ENCODE data around the gene DBN1. TPM values are rescaled to one million over a fixed set of nuclear protein-coding genes. Genes with fewer than 3 reads are reported as not detected.
A peak's percentile ranks its signal among the peaks of the same experiment; 100 is the strongest.

DBN1 gene
- total and polyA plus RNA-seq, 9 of the 15 experiments (the other 6 are each of a cell fraction or from before 2014, with no cell fraction given), result 0.25 to 87.2 (median 27.9) TPM

DNA sequence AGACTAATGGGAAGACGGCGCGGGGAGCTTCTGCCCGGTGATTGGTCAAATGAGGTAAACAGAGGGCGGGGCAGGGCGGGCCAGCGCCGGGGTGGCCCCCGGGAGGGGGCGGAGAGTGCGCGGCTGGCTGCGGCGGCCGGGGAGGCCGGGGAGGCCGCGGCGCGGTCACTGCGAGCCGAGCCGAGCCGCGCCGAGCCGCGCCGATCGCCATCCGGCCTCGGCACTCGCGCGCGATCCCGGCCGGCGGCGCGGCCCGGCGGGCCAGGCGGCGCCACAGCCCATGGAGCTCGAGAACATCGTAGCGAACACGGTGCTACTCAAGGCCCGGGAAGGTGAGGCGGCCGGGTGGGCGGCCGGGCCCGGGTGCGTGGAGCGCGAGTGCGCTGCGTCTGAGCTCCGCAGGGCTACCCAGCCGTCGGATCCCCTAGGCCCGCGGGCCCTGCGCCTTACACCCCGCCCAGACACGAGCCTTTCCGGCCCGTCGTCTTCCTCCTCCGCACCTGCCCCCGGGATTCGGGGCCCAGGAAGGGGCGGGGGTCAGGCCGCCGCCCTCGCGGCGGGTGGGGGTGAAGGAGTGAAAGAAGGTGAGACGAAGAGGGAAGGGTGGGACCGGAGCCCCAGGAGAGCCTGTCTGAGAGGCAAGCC lies 46.7 kb downstream of the DBN1 start, which contains the start of gene GRK6 (continued):
- TF ChIP-seq, protein P1, sequence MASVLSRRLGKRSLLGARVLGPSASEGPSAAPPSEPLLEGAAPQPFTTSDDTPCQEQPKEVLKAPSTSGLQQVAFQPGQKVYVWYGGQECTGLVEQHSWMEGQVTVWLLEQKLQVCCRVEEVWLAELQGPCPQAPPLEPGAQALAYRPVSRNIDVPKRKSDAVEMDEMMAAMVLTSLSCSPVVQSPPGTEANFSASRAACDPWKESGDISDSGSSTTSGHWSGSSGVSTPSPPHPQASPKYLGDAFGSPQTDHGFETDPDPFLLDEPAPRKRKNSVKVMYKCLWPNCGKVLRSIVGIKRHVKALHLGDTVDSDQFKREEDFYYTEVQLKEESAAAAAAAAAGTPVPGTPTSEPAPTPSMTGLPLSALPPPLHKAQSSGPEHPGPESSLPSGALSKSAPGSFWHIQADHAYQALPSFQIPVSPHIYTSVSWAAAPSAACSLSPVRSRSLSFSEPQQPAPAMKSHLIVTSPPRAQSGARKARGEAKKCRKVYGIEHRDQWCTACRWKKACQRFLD (CRISPR knock-in tag; IDR thresholded peaks at IDR 0.05), result no peak
- TF ChIP-seq RBBP5 (IDR thresholded peaks at IDR 0.05; ENCODE audit: borderline replicate concordance, insufficient read depth, low read length, poor library complexity, severe bottlenecking), result peak; percentile 75
- no peak for TF ChIP-seq ELF2 (CRISPR knock-in tag; IDR thresholded peaks at IDR 0.05)
- no peak for TF ChIP-seq MCM2 (IDR thresholded peaks at IDR 0.05; ENCODE audit: low read depth)
- TF ChIP-seq MTA3 (IDR thresholded peaks at IDR 0.05; ENCODE audit: borderline replicate concordance), result no peak
- TF ChIP-seq, protein P2, sequence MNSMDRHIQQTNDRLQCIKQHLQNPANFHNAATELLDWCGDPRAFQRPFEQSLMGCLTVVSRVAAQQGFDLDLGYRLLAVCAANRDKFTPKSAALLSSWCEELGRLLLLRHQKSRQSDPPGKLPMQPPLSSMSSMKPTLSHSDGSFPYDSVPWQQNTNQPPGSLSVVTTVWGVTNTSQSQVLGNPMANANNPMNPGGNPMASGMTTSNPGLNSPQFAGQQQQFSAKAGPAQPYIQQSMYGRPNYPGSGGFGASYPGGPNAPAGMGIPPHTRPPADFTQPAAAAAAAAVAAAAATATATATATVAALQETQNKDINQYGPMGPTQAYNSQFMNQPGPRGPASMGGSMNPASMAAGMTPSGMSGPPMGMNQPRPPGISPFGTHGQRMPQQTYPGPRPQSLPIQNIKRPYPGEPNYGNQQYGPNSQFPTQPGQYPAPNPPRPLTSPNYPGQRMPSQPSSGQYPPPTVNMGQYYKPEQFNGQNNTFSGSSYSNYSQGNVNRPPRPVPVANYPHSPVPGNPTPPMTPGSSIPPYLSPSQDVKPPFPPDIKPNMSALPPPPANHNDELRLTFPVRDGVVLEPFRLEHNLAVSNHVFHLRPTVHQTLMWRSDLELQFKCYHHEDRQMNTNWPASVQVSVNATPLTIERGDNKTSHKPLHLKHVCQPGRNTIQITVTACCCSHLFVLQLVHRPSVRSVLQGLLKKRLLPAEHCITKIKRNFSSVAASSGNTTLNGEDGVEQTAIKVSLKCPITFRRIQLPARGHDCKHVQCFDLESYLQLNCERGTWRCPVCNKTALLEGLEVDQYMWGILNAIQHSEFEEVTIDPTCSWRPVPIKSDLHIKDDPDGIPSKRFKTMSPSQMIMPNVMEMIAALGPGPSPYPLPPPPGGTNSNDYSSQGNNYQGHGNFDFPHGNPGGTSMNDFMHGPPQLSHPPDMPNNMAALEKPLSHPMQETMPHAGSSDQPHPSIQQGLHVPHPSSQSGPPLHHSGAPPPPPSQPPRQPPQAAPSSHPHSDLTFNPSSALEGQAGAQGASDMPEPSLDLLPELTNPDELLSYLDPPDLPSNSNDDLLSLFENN (IDR thresholded peaks at IDR 0.05; ENCODE audit: low read depth in 2 of 2, low read length in 2 of 2), result no peak
- TF ChIP-seq SAFB2 (IDR thresholded peaks at IDR 0.05; ENCODE audit: borderline replicate concordance, low read depth, low read length, severe bottlenecking), result no peak
- no peak; the same call in 1 of the 2 replicates for TF ChIP-seq ETS1 (conservative IDR thresholded peaks at IDR 0.05; ENCODE audit: control insufficient read depth, low read depth, low read length)
- no peak for TF ChIP-seq ZNF518B (CRISPR knock-in tag; IDR thresholded peaks at IDR 0.05)
- TF ChIP-seq SAP30 (IDR thresholded peaks at IDR 0.05; ENCODE audit: borderline replicate concordance, insufficient read depth, low read depth, low read length, poor library complexity, severe bottlenecking), result peak; percentile 38
- no peak; the same call in 1 of the 2 replicates for TF ChIP-seq POLR2H (tag; IDR thresholded peaks at IDR 0.05; ENCODE audit: low read depth)

All from K562 (cell line).